ENCODE data around the gene ONECUT3. TPM values are rescaled to one million over a fixed set of nuclear protein-coding genes. Genes with fewer than 3 reads are reported as not detected.

The ONECUT3 gene
- total RNA-seq, 1 donor from 2014 or later, result 0.94 TPM

- DNase-seq (ENCODE audit: extremely low spot score, unreplicated experiment), result no peak
- Mint-ChIP-seq H3K4me3 (no peak overlapping the region), H3K36me3 (no peaks in the 10 kb centered on the region), H3K4me1 (ENCODE audit: unreplicated experiment) (no peaks in the 10 kb centered on the region), H3K27me3 (peaks cover 72% of the 10 kb centered on the region), H3K9me3 (no peaks in the 10 kb centered on the region), H3K27ac (no peak overlapping the region)
- TF ChIP-seq CTCF (conservative IDR thresholded peaks at IDR 0.05), result no peak
Measured at GRCh38 chr19:1783354-1783753, 30.0 kb downstream of the ONECUT3 start.

GRCh38 chr19:1783874-1784273 is 30.6 kb downstream of the ONECUT3 start:
- Mint-ChIP-seq H3K4me1 (ENCODE audit: unreplicated experiment) (no peaks in the 10 kb centered on the region), H3K9me3 (no peaks in the 10 kb centered on the region), H3K27ac (no peak overlapping the region), H3K4me3 (no peak overlapping the region), H3K27me3 (peaks cover 72% of the 10 kb centered on the region), H3K36me3 (no peaks in the 10 kb centered on the region)
- TF ChIP-seq CTCF (conservative IDR thresholded peaks at IDR 0.05), result no peak
- no peak for DNase-seq (ENCODE audit: extremely low spot score, unreplicated experiment)

DNA sequence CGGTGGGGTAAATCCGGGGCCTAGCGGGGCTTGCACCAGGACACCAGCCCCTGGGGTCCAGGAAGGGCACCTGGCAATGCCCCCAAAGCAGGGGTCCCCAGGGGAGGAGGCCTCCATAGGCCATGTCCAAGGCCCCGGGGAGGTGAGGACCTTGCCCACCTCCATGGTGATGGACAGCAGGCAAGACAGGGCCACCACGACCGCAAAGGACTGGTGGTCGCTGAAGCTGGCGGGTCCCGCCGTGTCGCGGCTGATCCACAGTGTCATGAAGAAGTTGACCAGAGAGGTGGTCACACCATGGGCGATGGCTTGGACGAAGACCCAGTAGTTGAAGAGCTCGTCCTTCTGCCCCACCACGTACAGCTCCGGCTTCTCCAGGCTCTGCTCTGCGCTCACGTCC is 32.0 kb downstream of the ONECUT3 start:
- no peaks in the 10 kb centered on the region for H3K9me3 Mint-ChIP-seq
- H3K27me3 Mint-ChIP-seq, result peaks cover 60% of the 10 kb centered on the region
- no peak for TF ChIP-seq CTCF (conservative IDR thresholded peaks at IDR 0.05)
- H3K27ac Mint-ChIP-seq, result no peak overlapping the region
- H3K36me3 Mint-ChIP-seq, result no peaks in the 10 kb centered on the region
- no peak overlapping the region for H3K4me3 Mint-ChIP-seq
- no peak for DNase-seq (ENCODE audit: extremely low spot score, unreplicated experiment)
- H3K4me1 Mint-ChIP-seq (ENCODE audit: unreplicated experiment), result no peaks in the 10 kb centered on the region

- no peak for DNase-seq (ENCODE audit: extremely low spot score, unreplicated experiment)
- no peak overlapping the region for H3K27ac Mint-ChIP-seq
- TF ChIP-seq CTCF (conservative IDR thresholded peaks at IDR 0.05), result no peak
- H3K36me3 Mint-ChIP-seq, result no peaks in the 10 kb centered on the region
- H3K4me1 Mint-ChIP-seq (ENCODE audit: unreplicated experiment), result no peaks in the 10 kb centered on the region
- H3K4me3 Mint-ChIP-seq, result no peak overlapping the region
- H3K9me3 Mint-ChIP-seq, result no peaks in the 10 kb centered on the region
- H3K27me3 Mint-ChIP-seq, result peaks cover 59% of the 10 kb centered on the region
Measured at GRCh38 chr19:1786668-1787067, 33.4 kb downstream of the ONECUT3 start.

DNA sequence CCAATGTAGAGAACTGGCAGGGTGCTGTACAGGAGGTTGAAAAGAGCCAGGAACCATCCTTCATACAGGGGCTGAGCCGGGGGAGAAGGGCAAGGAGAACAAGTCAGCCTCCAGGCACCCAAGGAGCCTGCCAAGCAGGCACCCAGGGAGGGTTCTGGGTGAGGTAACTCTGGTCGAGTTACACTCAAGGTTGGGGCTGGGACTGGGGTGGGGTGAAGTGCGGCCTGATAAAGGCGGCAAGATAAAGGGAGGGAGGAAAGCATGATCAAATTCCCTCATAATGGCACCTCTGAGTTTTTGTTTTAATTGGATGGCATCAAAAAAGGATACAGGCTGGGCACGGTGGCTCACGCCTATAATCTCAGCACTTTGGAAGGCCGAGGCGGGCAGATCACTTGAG is 33.8 kb downstream of the ONECUT3 start:
- no peaks in the 10 kb centered on the region for H3K36me3 Mint-ChIP-seq
- H3K9me3 Mint-ChIP-seq, result no peaks in the 10 kb centered on the region
- no peaks in the 10 kb centered on the region for H3K4me1 Mint-ChIP-seq (ENCODE audit: unreplicated experiment)
- no peak overlapping the region for H3K4me3 Mint-ChIP-seq
- peaks cover 54% of the 10 kb centered on the region for H3K27me3 Mint-ChIP-seq
- H3K27ac Mint-ChIP-seq, result no peak overlapping the region
- TF ChIP-seq CTCF (conservative IDR thresholded peaks at IDR 0.05), result no peak
- no peak for DNase-seq (ENCODE audit: extremely low spot score, unreplicated experiment)
